Prostate gland (tissue), 2 donors: ENCODE data around the gene VCAN.

ENCODE experiments used
- CTCF ChIP-seq, 4 experiments: fragments of 200-600 bp in 2 of 4; fragments of 450-650 bp in 2 of 4; sonication (generic) in 2 of 4; IDR thresholded peaks; 1 replicate in 3 of 4; 2 replicates in 1 of 4; pipeline ENCODE4 v1.5.1; 2016 to 2019; ENCODE audit warnings: antibody characterized with exemption in 4 of 4, mild to moderate bottlenecking in 2 of 4, moderate library complexity in 2 of 4
- POLR2A ChIP-seq: fragments of 450-650 bp; IDR thresholded peaks from one replicate; pipeline ENCODE4 v1.6.1; 2016; ENCODE audit warnings: antibody characterized with exemption, mild to moderate bottlenecking

- TF ChIP-seq CTCF (IDR thresholded peaks at IDR 0.05), result no peak
- no peak for TF ChIP-seq POLR2A
Observed at GRCh38 chr5:83475391-83475863, 3.9 kb downstream of the VCAN start.
